IMR-90 (cell line): ENCODE results near the gene SLC34A3. TPM values are rescaled to one million over a fixed set of nuclear protein-coding genes. Genes with fewer than 3 reads are reported as not detected.
"Not testable (repeated sequence)": the region's sequence is repeated elsewhere in the genome, so short reads cannot be mapped to it uniquely, and the experiment has no call there.

ENCODE experiments used
- ATAC-seq: fragments of 200-7000 bp; cut with Tn5 transposase; 2 replicates; pipeline ENCODE4 v1.9.1; 2020; ENCODE audit warnings: low read depth, mild to moderate bottlenecking, moderate library complexity
- BruUV-seq: library from RNA; stranded (reverse); fragments of 400-500 nt; replicated peaks from 2 replicates; lab custom pipeline; 2021; lab: Mats Ljungman, UMichigan
- CTCF ChIA-PET: fragments of 300-600 bp; formaldehyde crosslinking; extraction: SDS; loops from one replicate; lab custom pipeline; 2021; ENCODE audit warnings: antibody characterized with exemption; lab: Yijun Ruan, JAX
- POLR2A ChIA-PET: fragments of 300-600 bp; sonication (Branson Sonifier 250); formaldehyde crosslinking; loops from one replicate; lab custom pipeline; 2022; ENCODE audit warnings: antibody characterized with exemption; ENCODE audit not compliant: unreplicated experiment; lab: Charles Lee
- DNase-seq: peaks from one replicate; pipeline ENCODE4 v3.0.0; 2013
- H2AFZ ChIP-seq: replicated peaks from 2 replicates; pipeline ENCODE3; 2013; ENCODE audit warnings: low read length, mild to moderate bottlenecking; ENCODE audit not compliant: poor library complexity
- H2AK5ac ChIP-seq: 2 replicates; pipeline ENCODE4 v1.6.1; 2013; ENCODE audit warnings: low read depth, low read length, inconsistent platforms
- H2AK9ac ChIP-seq: replicated peaks from 2 replicates; pipeline ENCODE3; 2013; ENCODE audit warnings: mild to moderate bottlenecking, low read depth, low read length, moderate library complexity; ENCODE audit not compliant: poor library complexity
- H2BK120ac ChIP-seq: 2 replicates; pipeline ENCODE4 v1.6.1; 2013; ENCODE audit warnings: low read depth, low read length, inconsistent platforms
- H2BK15ac ChIP-seq: 3 replicates; pipeline ENCODE4 v1.6.1; 2013; ENCODE audit warnings: low read depth, low read length, inconsistent platforms
- H2BK20ac ChIP-seq: 2 replicates; pipeline ENCODE4 v1.6.1; 2013; ENCODE audit warnings: low read depth, mild to moderate bottlenecking, inconsistent platforms, low read length, moderate library complexity
- H2BK5ac ChIP-seq: 2 replicates; pipeline ENCODE4 v1.6.1; 2013; ENCODE audit warnings: mild to moderate bottlenecking, low read depth, low read length, inconsistent platforms; ENCODE audit not compliant: poor library complexity, severe bottlenecking
- H3K14ac ChIP-seq: replicated peaks from 2 replicates; pipeline ENCODE4 v1.6.1; 2013; ENCODE audit warnings: low read depth, low read length, inconsistent platforms
- H3K18ac ChIP-seq: 2 replicates; pipeline ENCODE4 v1.6.1; 2013; ENCODE audit warnings: low read depth, low read length, control low read depth
- H3K23ac ChIP-seq: 2 replicates; pipeline ENCODE4 v1.6.1; 2013; ENCODE audit warnings: low read depth, low read length, inconsistent platforms
- H3K27ac ChIP-seq: 2 replicates; pipeline ENCODE4 v1.5.1; 2013; ENCODE audit warnings: mild to moderate bottlenecking, control low read depth, low read length; ENCODE audit not compliant: insufficient read depth
- H3K27me3 ChIP-seq: 2 replicates; pipeline ENCODE4 v1.6.1; 2013; ENCODE audit warnings: low read length; ENCODE audit not compliant: control insufficient read depth, insufficient read depth
- H3K36me3 ChIP-seq: 2 replicates; pipeline ENCODE4 v1.6.1; 2013; ENCODE audit warnings: low read length, mixed read lengths; ENCODE audit not compliant: control insufficient read depth, insufficient read depth
- H3K4ac ChIP-seq: 2 replicates; pipeline ENCODE4 v1.6.1; 2013; ENCODE audit warnings: low read depth, low read length, inconsistent platforms
- H3K4me1 ChIP-seq: 2 replicates; pipeline ENCODE4 v1.6.1; 2013; ENCODE audit warnings: low read length, mixed read lengths; ENCODE audit not compliant: control insufficient read depth, insufficient read depth
- H3K4me2 ChIP-seq: 2 replicates; pipeline ENCODE4 v1.6.1; 2013; ENCODE audit warnings: low read depth, mild to moderate bottlenecking, control low read depth, low read length, moderate library complexity
- H3K4me3 ChIP-seq: 2 replicates; pipeline ENCODE4 v1.5.1; 2013; ENCODE audit warnings: low read depth, mild to moderate bottlenecking, control low read depth, low read length, moderate library complexity; ENCODE audit not compliant: insufficient read depth
- H3K56ac ChIP-seq: 2 replicates; pipeline ENCODE4 v1.6.1; 2013; ENCODE audit warnings: low read length, inconsistent platforms; ENCODE audit not compliant: insufficient read depth; ENCODE audit errors: extremely low read depth
- H3K79me1 ChIP-seq, 2 experiments: 2 replicates each; pipeline ENCODE4 v1.6.1; 2013; ENCODE audit warnings: low read length in 2 of 2, inconsistent platforms in 1 of 2, low read depth in 1 of 2
- H3K9ac ChIP-seq: 2 replicates; pipeline ENCODE4 v1.6.1; 2013; ENCODE audit warnings: low read depth, low read length, control low read depth
- H3K9me1 ChIP-seq: 2 replicates; pipeline ENCODE4 v1.6.1; 2013; ENCODE audit warnings: low read length, inconsistent platforms; ENCODE audit not compliant: insufficient read depth
- H3K9me3 ChIP-seq: 2 replicates; pipeline ENCODE4 v1.6.1; 2013; ENCODE audit warnings: low read length; ENCODE audit not compliant: control insufficient read depth, insufficient read depth
- H4K20me1 ChIP-seq: 2 replicates; pipeline ENCODE4 v1.6.1; 2013; ENCODE audit warnings: low read length, inconsistent platforms; ENCODE audit not compliant: insufficient read depth
- H4K5ac ChIP-seq: 2 replicates; pipeline ENCODE4 v1.6.1; 2013; ENCODE audit warnings: mild to moderate bottlenecking, low read depth, low read length, control low read depth
- H4K8ac ChIP-seq, 2 experiments: 2 replicates each; pipeline ENCODE4 v1.6.1; 2013; ENCODE audit warnings: low read depth in 2 of 2, low read length in 2 of 2, control low read depth in 1 of 2, inconsistent platforms in 1 of 2
- H4K91ac ChIP-seq: 2 replicates; pipeline ENCODE4 v1.6.1; 2013; ENCODE audit warnings: low read depth, low read length, inconsistent platforms; ENCODE audit not compliant: insufficient read depth
- NFE2L2 ChIP-seq: fragments of 150-350 bp; IDR thresholded peaks from 2 replicates; pipeline ENCODE4 v1.6.1; 2016; ENCODE audit warnings: low read depth, mild to moderate bottlenecking, low read length
- SMC3 ChIP-seq: fragments of 150-350 bp; IDR thresholded peaks from 2 replicates; pipeline ENCODE4 v1.6.1; 2016; ENCODE audit warnings: low read depth, mild to moderate bottlenecking, antibody characterized with exemption, low read length, moderate library complexity
- WGBS, 2 experiments: methylation state at CpG; one replicate each; pipeline versions ENCODE4 v1.1.5 to v1.1.7; 2013; ENCODE audit warnings: missing lambda C conversion rate in 2 of 2; ENCODE audit not compliant: insufficient read length in 1 of 2; ENCODE audit errors: extremely low coverage in 2 of 2; 5-methylcytosine and 5-hydroxymethylcytosine counted together
- dilution Hi-C: fragments of 300-500 bp; cut with HindIII; formaldehyde crosslinking; loops from one replicate; pipeline ENCODE4 v1.14.3; 2018; ENCODE audit warnings: low sequenced_read_pairs; ENCODE audit not compliant: unreplicated experiment
- in situ Hi-C: fragments of 300-500 bp; cut with MboI; formaldehyde crosslinking; loops from 3 replicates; pipeline ENCODE4 v1.14.3; 2019; ENCODE audit warnings: low sequenced_read_pairs, inconsistent platforms, mixed read lengths
- intact Hi-C: fragments of 100-400 bp; cut with micrococcal nuclease; formaldehyde crosslinking; loops from 2 replicates; pipeline ENCODE4 v1.10.0; 2022
- polyA plus RNA-seq, 3 experiments: library from polyadenylated mRNA; depleted of rRNA; stranded (reverse); fragments of >200 nt; gene quantifications; 2 replicates each; pipeline ENCODE4 v1.2.3, GENCODE V29; 2012; ENCODE audit warnings: low replicate concordance in 1 of 3
- total RNA-seq: library from RNA; depleted of rRNA; stranded (reverse); fragments of >200 nt; gene quantifications from 2 replicates; pipeline ENCODE4 v1.2.3, GENCODE V29; 2012

Gene SLC34A3
- total and polyA plus RNA-seq, 2 of the 4 experiments (the other 2 are of a cell fraction) = not detected

DNA sequence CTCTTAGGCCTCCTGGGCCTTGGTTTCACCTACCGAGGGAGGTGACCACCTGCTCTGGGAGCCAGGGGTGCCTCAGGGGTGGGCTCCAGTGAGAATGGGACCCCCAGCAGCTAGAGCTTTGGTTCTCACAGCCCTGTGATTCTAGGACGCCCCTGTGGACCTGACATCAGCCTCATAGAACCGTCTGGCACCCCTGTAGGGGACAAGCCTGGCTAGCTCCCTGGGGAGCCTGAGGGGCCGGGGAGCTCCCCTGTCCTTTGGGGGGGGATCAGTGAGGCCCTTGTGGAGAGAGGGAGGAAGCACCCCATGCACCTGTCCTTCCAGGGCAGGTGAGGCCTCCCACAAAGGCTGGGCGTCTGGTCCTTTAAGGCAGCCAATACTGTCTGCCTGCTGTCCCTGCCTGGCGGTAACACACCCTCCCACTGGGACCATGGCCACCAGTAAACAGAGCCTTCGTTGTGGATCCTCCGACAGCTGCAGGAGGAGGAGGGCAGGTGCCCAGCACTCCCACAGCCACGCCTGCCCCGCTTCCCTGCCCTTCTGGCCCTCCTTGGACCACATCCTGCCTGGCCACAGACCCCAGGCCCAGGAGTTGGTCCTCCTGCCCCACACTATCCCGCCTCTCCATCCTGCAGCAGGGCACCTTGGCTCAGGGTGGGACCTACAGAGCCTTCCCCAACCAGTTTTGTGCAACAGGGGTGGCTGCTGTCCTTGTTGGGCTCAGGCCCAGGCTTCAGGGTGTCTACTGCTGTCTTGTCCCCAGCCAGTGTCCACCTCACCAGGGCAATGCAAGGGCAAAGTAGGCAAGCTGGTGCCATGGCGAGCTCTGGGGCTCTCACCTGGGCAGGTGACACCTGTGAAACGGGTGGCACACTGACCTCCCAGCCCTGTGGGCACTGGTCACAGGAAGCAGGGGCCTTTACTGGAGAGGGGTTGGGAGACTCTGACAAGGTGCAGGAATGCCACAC, 7.3 kb downstream of the SLC34A3 start:
- Histone ChIP-seq H3K56ac (no peak overlapping the region), H3K14ac (no peak overlapping the region), H4K5ac (no peak overlapping the region), H2BK20ac (no peak overlapping the region), H3K4ac (no peak overlapping the region), H2AFZ (no peak overlapping the region), H4K8ac (no peak overlapping the region), H2AK9ac (no peak overlapping the region), H3K36me3 (peaks cover 12% of the 10 kb centered on the region), H4K20me1 (peaks cover 22% of the 10 kb centered on the region), H2BK120ac (no peak overlapping the region), H3K27me3 (no peaks in the 10 kb centered on the region), H3K4me1 (peaks cover 6% of the 10 kb centered on the region; the same call in 1 of the 2 replicates), H3K9ac (no peak overlapping the region), H2BK15ac (no peak overlapping the region), H3K18ac (no peak overlapping the region), H4K91ac (no peak overlapping the region), H3K4me3 (no peak overlapping the region), H3K9me1 (no peaks in the 10 kb centered on the region), H3K27ac (no peak overlapping the region), H3K4me2 (no peak overlapping the region), H3K23ac (no peak overlapping the region; the same call in 1 of the 2 replicates), H2BK5ac (no peak overlapping the region), H3K9me3 (no peaks in the 10 kb centered on the region), H3K79me1 (peaks cover 8 to 40% of the 10 kb centered on the region in 2 experiments; a peak in 3 of 4 replicates), H2AK5ac (no peak overlapping the region)
- TF ChIP-seq NFE2L2 = no peak
- TF ChIP-seq SMC3 = no peak
- ChIA-PET CTCF (no interaction called here), POLR2A (interaction anchor here (0.9 kb wide), 1 partner anchor 15 kb away, joined by 6 read pairs; no protein-coding TSS in a partner anchor)
- dilution Hi-C loops (no loop called here), in situ Hi-C loops (no loop called here), intact Hi-C loops (no loop called here)
- ATAC-seq = no peak
- 60% methylated on average over 6 of the region's 13 CpGs; no CpG with 5 or more reads in 1 of the 2 experiments for WGBS, 2 experiments
- DNase-seq = no peak
- no TSS peak for BruUV-seq

DNA sequence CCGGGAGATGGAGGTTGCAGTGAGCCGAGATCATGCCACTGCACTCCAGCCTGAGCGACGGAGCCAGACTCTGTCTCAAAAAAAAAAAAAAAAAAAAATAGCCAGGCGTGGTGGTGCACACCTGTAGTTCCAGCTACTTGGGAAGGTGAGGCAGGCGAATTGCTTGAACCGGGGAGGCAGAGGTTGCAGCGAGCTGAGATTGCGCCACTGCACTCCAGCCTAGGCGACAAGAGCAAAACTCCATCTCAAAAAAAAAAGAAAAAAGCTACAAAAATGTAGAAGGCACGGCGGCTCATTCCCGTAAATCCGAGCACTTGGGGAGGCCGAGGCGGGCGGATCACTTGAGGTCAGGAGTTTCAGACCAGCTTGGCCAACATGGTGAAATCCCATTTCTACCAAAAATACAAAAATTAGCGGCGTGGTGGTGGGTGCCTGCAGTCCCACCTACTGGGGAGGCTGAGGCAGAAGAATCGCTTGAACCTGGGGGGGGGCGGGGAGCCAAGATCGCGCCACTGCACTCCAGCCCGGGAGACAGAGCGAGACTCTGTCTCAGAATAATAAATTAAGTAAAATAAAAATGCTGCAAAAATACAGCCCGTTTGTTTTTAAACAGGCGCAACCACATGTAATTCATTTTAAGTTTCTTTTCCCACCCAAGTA, 9.0 kb downstream of the SLC34A3 start:
- H2AK9ac ChIP-seq, POLR2A ChIA-PET, ATAC-seq, H4K5ac ChIP-seq, intact Hi-C loops, H2BK15ac ChIP-seq, H2AK5ac ChIP-seq, H3K9me1 ChIP-seq, dilution Hi-C loops, in situ Hi-C loops, H2AFZ ChIP-seq, DNase-seq, H3K27me3 ChIP-seq, H3K4me1 ChIP-seq, H3K18ac ChIP-seq, H3K9me3 ChIP-seq, H2BK120ac ChIP-seq, H3K4ac ChIP-seq, H2BK20ac ChIP-seq, BruUV-seq: not testable (repeated sequence)
- 0 out of 2 replicates have a peak overlapping the region, but pooled peaks have one; percentile 77 for H3K56ac ChIP-seq
- H3K79me1 ChIP-seq = peaks cover 12 to 55% of the 10 kb centered on the region in 2 experiments; a peak in 3 of 4 replicates
- peaks cover 38% of the 10 kb centered on the region for H4K20me1 ChIP-seq
- peak overlapping the region; percentile 91 for H3K4me2 ChIP-seq
- WGBS, 2 experiments = no CpG with 5 or more reads among the region's 27 CpGs
- H3K23ac ChIP-seq = peak overlapping the region; percentile 94; the same call in 1 of the 2 replicates
- peak overlapping the region; percentile 59 for H3K4me3 ChIP-seq
- peak overlapping the region; percentile 5; the same call in 1 of the 2 replicates for H4K91ac ChIP-seq
- H3K27ac ChIP-seq = peak overlapping the region; percentile 91
- peaks cover 19% of the 10 kb centered on the region for H3K36me3 ChIP-seq
- CTCF ChIA-PET = interaction anchor here (0.7 kb wide), 1 partner anchor 202 kb away, joined by 3 read pairs; no protein-coding TSS in a partner anchor
- peak overlapping the region; percentile 71 for H3K9ac ChIP-seq
- H2BK5ac ChIP-seq = peak overlapping the region; percentile 81
- peak overlapping the region; percentile 41; the same call in 1 of the 2 replicates for H3K14ac ChIP-seq
- peak overlapping the region; percentile 36 to 77; a peak in 2 of 4 replicates for H4K8ac ChIP-seq
